ENCODE data around the gene OR52M1. TPM values are rescaled to one million over a fixed set of nuclear protein-coding genes. Genes with fewer than 3 reads are reported as not detected.

Gene OR52M1, protein sequence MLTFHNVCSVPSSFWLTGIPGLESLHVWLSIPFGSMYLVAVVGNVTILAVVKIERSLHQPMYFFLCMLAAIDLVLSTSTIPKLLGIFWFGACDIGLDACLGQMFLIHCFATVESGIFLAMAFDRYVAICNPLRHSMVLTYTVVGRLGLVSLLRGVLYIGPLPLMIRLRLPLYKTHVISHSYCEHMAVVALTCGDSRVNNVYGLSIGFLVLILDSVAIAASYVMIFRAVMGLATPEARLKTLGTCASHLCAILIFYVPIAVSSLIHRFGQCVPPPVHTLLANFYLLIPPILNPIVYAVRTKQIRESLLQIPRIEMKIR
- not detected for total RNA-seq
- not detected for polyA plus RNA-seq
- long read RNA-seq, donor 1, result 0 reads
- long read RNA-seq, donor 2, result 0 reads
- long read RNA-seq, donor 3, result 0 reads

DNA sequence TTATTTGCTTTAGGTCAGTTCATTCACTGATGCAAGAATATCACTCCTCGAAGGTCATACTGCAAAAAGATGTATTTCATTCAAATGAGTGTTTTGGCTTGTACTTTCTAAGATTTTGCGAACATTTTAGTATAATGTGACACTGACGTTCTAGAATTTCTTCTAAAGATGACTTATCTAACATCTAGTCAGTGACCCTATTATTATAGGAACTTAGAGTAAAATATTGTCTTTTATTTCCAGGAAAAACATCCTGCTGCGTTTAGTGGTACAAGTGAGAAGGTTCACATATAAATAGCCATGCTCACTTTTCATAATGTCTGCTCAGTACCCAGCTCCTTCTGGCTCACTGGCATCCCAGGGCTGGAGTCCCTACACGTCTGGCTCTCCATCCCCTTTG is at the start of gene OR52M1:
TSS of gene OR52M1 (plus strand) at position 301 of the 400 bp plus-strand sequence. CDS start at position 301, 0 bp downstream.
- Histone ChIP-seq H3K27ac (no peak within 1 kb of the TSS), H3K36me3 (no peaks in the 10 kb centered on the region), H3K4me3 (no peak within 1 kb of the TSS), H3K27me3 (peaks cover 0 to 8% (median 0%) of the 10 kb centered on the region in 9 donors), H3K9me3 (peaks cover 0 to 3% (median 0%) of the 10 kb centered on the region in 12 donors), H3K4me1 (no peaks in the 10 kb centered on the region)
- ATAC-seq, result no peak
- 71 to 77% (median 77%) methylated on average over 5 of the region's 5 CpGs for WGBS, 4 donors
- no peak for DNase-seq
- TF ChIP-seq, protein P1, sequence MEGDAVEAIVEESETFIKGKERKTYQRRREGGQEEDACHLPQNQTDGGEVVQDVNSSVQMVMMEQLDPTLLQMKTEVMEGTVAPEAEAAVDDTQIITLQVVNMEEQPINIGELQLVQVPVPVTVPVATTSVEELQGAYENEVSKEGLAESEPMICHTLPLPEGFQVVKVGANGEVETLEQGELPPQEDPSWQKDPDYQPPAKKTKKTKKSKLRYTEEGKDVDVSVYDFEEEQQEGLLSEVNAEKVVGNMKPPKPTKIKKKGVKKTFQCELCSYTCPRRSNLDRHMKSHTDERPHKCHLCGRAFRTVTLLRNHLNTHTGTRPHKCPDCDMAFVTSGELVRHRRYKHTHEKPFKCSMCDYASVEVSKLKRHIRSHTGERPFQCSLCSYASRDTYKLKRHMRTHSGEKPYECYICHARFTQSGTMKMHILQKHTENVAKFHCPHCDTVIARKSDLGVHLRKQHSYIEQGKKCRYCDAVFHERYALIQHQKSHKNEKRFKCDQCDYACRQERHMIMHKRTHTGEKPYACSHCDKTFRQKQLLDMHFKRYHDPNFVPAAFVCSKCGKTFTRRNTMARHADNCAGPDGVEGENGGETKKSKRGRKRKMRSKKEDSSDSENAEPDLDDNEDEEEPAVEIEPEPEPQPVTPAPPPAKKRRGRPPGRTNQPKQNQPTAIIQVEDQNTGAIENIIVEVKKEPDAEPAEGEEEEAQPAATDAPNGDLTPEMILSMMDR (IDR thresholded peaks at IDR 0.05), result no peak
- no peak for TF ChIP-seq POLR2A (IDR thresholded peaks at IDR 0.05)
- intact Hi-C loops (cut with DNase I), result loop anchor here in 1 of 10 donors (5.0 kb wide), 1 partner anchor 358 kb away; no protein-coding TSS in a partner anchor

DNA sequence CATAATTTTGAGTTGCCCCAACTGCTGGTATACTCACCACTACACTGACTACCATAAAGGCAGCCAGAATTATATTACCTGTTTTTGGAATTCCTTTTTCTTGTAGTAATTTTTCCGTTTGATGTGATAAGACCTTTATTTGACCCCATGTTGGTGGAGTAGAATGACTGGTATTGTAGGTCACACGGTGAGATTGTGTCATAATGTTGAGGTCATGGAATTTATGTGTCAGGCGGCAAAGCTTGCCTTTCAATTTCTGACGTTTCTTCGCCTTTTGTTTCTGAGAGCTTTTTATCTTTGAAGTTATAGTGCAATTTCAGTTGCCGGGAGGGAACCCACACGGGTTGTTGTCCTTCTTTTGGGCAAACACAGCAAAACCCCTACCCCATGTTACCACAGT is 49.5 kb upstream of the OR52M1 start:
- intact Hi-C loops (cut with DNase I), result loop anchor here in 3 of 10 donors (2.0 to 10.0 kb wide), 3 partner anchors 101 to 309 kb away; partner anchors contain the start of gene TRIM21 (in 1 of the 3)
- H3K27me3 ChIP-seq, result peaks cover 0 to 18% (median 0%) of the 10 kb centered on the region in 9 donors
- ATAC-seq (no peak), DNase-seq (no peak)
- peaks cover 0 to 8% (median 0%) of the 10 kb centered on the region in 12 donors for H3K4me1 ChIP-seq
- no peaks in the 10 kb centered on the region for H3K36me3 ChIP-seq
- 49 to 60% (median 57%) methylated on average over 7 of the region's 7 CpGs for WGBS, 4 donors
- peaks cover 0 to 7% (median 0%) of the 10 kb centered on the region in 12 donors for H3K9me3 ChIP-seq
- no peak overlapping the region for H3K27ac ChIP-seq
- H3K4me3 ChIP-seq, result no peak overlapping the region
- TF ChIP-seq, protein P1 (IDR thresholded peaks at IDR 0.05), result no peak
- no peak for TF ChIP-seq POLR2A (IDR thresholded peaks at IDR 0.05)

DNA sequence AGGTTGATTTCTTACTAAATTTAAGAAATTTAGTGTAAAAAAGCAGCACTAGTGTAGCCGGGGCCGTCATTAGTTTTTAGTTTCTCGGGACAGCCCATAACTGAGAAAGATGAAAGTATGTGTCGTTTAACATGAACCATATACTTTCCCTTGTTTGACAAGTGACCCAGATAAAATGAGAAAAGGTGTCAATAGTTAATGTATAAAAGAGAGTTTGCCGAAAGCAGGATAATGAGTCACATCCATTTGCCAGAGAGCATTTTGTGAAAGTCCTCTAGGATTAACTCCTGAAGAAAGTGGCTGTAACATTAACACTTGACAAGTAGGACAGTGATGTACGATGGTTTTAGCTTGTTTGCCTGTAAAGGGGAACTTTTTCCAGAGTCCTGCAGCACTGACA is 49.0 kb upstream of the OR52M1 start:
- intact Hi-C loops (cut with DNase I), result loop anchor here in 3 of 10 donors (2.0 to 10.0 kb wide), 3 partner anchors 101 to 309 kb away; partner anchors contain the start of gene TRIM21 (in 1 of the 3)
- no peak overlapping the region for H3K4me3 ChIP-seq
- no peaks in the 10 kb centered on the region for H3K36me3 ChIP-seq
- ATAC-seq (no peak), DNase-seq (no peak)
- H3K4me1 ChIP-seq, result peaks cover 0 to 8% (median 0%) of the 10 kb centered on the region in 12 donors
- 53 to 71% (median 66%) methylated on average over 6 of the region's 6 CpGs for WGBS, 4 donors
- TF ChIP-seq POLR2A (IDR thresholded peaks at IDR 0.05), result no peak
- TF ChIP-seq, protein P1 (IDR thresholded peaks at IDR 0.05), result no peak
- peaks cover 0 to 18% (median 0%) of the 10 kb centered on the region in 9 donors for H3K27me3 ChIP-seq
- H3K27ac ChIP-seq, result no peak overlapping the region
- H3K9me3 ChIP-seq, result peaks cover 0 to 7% (median 0%) of the 10 kb centered on the region in 12 donors
